Fibroblast of lung (primary cell): Measurements from ENCODE around the gene CEP85.

Experiments used
- CTCF ChIP-seq, 2 donors: IDR thresholded peaks in 1 of 2; conservative IDR thresholded peaks in 1 of 2; 1 replicate in 1 of 2; 2 replicates in 1 of 2; pipeline ENCODE4 v1.5.1; 2011 to 2012; ENCODE audit warnings: low read length in 2 of 2, control low read depth in 1 of 2, inconsistent platforms in 1 of 2, low read depth in 1 of 2, mild to moderate bottlenecking in 1 of 2
- EZH2 ChIP-seq: IDR thresholded peaks from 2 replicates; pipeline ENCODE4 v1.5.1; 2012; ENCODE audit warnings: low read length, control low read depth, mild to moderate bottlenecking; ENCODE audit errors: missing control alignments

- TF ChIP-seq CTCF (conservative IDR thresholded peaks at IDR 0.05 in 1 of 2, IDR thresholded peaks at IDR 0.05 in 1 of 2; ENCODE audit: low read depth in 1 of 2, low read length in 2 of 2) (no peak), EZH2 (no peak)
These were observed 52.0 kb downstream of the CEP85 start for GRCh38 chr1:26286064-26286416.
